Activated CD4-positive, CD25-positive, alpha-beta regulatory T cell treated with anti-CD3 and anti-CD28 coated beads, Interleukin-2, amount 50 U/mL, for 72 hours (primary cell): ENCODE data around the gene GLT1D1.

Experiments
- DNase-seq: peaks from one replicate; pipeline ENCODE4 v3.0.0; 2021

Gene GLT1D1

DNA sequence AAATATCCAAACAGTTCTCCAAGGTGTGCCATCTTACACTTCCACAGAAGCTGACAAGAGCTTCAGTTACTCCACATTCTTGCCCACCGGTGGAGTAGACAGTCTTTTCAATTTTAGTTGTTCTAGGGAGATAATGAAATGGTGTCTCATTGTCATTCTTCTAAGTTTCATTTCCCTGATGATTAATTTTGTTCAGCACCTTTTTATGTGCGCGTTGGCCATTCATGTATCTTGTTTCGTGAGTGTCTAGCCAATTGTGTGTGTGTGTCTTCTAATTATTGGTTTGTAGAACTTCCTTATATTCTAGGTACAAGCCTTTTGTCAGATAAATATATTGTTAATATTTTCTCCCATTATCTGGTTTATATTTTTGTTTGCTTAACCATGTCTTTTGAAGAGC, 63.1 kb downstream of the GLT1D1 start:
- no peak for DNase-seq

DNA sequence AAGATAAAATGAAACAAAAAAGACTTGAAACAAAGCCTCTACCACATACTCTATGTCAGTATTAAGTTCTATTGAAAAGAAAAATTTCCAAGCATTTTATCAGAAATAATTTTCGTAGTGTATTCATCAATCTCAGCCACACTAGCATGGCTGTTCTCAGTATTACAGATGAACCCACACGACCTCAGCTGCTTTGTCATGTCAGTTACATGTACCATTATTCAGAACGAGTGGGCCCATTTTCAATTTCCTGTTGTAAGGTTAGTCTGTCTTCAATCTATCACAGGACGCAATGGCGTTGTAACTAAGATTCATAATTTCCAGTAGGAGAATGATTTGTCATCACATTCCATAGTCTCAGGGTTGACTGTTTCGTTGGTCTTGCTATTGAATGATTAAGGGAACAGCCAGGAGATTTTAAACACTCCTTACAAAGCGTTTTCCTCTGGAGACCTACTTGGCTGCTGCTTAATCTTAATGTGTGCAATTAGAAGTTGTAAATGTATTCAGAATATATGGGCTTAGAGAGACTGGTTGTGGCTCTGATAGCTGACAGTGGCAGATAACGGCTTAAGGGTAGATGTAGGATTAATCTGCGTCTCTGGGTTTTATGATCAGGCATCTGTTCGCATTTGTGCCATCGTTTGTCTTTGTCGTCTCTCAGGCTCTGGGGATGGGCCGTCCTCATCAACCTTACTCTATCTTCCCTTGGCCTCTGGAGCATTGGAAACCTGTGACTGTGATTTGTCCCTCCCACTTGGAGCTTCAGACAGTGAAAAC, 65.4 kb downstream of the GLT1D1 start:
- no peak for DNase-seq

DNA sequence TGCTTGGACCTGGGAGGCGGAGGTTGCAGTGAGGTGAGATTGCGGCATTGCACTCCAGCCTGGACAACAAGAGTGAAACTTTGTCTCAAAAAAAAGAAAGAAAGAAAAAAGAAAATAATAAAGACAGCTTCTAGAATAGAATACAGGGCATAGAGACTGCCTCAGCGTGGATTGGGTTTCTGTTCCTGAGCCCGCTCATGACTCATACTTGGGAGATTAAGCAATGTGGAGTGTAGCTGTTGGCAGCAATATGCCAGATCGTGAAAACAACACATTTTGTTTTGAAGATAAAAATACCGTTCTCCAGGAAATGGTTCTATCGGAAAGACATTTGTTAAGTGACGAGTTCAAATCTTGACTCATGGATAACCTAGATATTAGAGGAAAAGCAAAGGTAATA, 67.2 kb downstream of the GLT1D1 start:
- DNase-seq: no peak

DNA sequence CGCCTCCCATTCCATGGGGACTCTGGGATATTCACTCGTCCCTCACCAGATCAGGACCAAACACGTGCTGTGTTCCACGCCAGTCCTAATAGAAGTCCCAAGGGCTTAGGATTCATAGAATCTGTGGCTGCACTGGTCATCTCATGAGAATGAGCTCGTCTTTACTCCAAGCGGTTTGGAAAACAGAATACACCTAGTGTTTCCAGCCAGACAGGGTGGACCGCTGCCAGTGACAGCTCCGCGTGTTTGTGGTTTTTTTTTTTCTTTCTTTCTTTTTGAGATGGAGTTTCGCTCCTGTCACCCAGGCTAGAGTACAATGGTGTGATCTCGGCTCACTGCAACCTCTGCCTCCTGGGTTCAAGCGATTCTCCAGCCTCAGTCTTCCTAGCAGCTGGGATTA, 75.1 kb downstream of the GLT1D1 start:
- no peak for DNase-seq

DNA sequence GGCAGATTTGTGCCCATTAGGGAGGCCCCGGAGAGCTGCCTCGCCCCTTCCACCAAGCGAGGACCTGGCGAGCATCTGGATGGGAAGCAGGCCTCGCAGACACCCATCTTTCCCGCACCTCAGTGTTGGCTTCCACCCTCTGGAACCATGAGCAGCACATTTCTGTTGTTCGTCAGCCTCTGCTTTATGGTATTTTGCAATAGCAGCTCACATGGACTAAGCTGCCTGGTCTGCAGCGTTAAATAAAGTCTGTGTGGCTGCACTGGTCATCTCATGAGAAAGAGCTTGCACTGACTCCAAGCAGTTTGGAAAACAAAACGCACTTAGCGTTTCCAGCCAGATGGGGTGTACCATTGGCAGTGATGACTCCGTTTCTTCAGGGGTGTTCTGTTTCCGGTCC, 75.8 kb downstream of the GLT1D1 start:
- no peak for DNase-seq

DNA sequence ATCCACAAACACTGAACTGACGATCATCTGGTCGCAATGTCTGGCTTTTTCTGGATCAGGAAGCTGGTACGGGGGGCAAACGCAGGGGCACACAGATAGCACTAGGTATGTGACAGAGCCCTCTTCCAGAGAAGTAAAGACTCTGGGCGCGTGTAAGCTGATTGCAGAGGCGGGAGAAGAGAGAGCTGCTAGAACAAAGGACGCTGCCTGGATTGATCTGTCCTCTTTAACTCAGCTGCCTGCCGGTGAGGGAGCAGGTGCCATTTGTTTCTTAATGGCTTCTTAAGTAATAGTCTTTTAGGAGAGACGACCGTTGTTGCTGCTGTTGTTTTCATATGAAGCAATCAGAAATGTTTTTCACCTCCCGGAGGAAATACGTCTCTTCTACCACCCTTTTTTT, 77.3 kb downstream of the GLT1D1 start:
- no peak for DNase-seq

DNA sequence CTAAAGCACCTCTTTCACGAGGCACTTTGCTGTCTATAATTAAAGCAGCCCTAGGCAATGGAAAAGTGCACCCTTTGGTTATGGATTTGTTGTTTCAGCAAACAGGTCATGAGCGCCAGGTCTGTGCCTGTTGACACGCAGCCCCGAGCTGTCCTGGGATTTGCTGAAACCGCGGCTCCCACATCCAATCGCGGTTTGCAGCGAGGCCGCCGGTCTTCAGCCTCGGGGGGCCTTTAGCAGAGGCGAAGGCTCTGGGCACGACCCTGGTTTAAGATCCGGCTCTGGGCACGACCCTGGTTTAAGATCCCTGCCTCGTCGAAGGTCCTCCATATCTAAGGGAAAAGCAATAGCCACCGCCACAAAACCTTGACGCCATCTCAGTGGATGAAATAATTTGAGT, 79.2 kb downstream of the GLT1D1 start:
- DNase-seq: no peak

DNA sequence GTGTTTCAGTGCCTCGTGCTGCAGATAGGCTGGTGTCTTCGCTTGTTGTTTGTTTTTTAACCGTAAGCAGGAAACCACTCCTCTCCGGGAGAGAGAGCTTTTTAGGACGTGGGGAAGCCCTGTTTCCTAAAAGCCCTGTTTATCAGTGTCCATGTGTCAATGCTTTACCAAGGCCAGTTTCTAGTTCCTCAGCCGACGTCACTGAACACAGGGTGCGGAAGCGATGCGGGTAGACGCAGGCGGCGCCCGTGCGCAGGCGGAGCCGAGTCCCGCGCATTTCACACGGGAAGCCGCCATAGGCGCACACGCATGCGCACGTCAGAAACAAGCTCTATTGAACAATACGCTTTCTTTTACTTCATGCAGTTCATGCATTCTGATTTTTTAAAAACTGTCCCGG, 79.8 kb downstream of the GLT1D1 start:
- DNase-seq: no peak

DNA sequence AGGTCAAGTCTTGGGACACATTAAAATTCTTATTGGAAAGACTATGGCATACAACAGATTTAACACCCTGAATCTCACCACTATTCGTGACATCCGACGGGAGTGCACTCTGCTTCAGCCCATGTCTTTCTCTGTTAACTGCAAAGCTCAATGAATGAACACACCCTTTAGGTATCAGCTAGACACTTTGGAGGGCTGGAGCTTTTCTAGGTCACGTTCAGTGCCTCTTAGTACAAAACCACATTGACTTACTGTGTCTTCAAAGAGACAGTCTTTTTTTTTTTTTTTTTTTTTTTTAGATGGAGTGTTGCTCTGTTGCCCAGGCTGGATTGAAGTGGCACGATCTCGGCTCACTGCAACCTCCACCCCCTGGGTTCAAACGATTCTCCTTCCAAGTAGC, 80.6 kb downstream of the GLT1D1 start:
- no peak for DNase-seq

DNA sequence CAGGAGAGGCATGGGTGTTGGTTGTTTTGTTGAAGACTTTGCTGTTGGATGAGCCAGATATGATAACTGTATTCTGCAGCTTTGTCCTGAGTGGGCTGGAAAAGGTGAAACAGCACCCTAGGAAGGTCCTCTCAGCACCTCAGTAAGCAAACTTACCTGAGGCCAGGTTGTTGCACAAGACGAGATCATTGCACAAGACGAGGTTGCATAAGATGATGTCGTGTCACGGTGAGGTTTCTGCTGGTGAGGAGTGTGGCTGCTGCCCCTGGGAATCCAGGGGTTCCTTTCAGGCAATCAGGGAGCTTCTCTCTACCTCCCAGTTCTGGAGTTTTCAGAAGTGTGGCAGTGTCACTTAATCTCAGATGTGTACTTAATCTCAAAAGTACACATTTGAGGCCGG, 85.6 kb downstream of the GLT1D1 start:
- DNase-seq: no peak

DNA sequence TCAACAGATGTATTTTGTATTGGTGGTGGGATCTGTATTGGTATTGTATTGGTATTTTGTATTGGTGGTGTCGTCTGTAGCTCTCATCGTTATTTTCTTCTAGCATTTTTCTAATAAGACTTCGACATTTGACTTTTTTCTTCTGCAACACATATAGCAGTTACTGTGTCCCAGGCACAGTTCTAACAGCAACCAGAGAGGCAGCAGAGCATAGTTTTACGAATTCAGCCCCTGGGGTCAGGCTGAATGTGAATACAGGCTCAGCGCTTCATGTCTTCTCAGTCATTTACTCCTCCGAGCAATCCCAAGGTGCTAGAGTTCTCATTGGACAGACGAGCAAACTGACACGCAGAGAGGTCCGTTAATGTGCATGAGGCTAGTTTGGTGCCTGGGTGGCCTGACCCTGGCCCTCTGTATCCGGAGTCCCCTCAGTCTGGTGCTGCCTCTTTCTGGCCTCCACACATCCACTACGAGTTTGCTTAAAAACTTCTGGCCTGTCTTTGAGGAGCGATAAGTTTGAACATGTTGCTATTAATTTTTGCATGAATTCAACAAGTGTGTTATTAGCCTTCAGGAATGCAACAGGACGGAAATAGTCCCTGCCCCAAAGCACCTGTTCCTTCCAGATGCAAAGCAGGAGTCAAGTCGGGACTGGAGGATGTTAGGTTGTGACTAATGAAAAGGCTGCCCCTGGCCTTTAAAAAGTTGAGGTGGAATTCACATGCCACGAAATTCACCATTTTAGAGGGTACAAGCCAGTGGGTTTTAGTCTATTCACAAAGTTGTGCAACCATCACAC, 87.0 kb downstream of the GLT1D1 start:
- DNase-seq: no peak

DNA sequence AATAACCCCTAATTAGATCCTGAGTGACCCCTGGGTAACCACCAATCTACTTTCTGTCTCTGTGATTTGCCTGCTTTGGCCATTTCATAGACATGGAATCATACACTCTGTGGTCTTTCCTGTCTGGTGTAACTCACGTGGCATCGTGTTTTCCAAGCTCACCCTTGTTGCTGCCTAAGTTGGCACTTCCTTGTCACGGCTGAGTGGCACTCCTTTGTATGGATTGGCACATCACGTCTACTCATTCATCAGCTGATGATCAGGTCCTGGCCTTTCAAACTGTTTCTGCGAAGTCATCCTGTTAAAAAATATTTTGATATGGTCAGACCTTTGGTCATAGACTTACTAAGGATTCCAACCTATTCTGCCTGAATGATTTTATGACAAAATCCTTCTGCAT, 87.7 kb downstream of the GLT1D1 start:
- no peak for DNase-seq

DNA sequence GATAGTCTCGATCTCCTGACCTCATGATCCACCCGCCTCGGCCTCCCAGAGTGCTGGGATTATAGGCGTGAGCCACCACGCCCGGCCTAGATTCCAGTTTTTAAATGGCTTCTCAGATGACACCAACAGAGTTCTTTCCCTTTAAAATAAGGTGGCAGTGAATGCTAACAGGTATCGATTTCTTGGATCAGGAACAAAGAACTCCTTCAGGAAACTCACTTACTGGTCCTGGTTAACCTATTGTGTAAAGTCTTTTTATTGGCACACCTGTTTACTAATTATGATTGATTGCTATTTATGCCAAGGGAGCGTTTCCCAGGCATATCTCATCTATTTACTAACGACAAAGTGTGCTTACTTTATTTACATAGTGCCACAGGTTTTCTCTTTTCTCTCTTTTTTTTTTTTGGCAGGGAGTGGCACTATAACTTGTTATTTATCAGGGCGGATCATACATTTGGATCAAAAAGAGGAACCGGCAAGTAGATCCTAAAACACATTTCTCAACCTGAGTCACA, 89.7 kb downstream of the GLT1D1 start:
- no peak for DNase-seq

DNA sequence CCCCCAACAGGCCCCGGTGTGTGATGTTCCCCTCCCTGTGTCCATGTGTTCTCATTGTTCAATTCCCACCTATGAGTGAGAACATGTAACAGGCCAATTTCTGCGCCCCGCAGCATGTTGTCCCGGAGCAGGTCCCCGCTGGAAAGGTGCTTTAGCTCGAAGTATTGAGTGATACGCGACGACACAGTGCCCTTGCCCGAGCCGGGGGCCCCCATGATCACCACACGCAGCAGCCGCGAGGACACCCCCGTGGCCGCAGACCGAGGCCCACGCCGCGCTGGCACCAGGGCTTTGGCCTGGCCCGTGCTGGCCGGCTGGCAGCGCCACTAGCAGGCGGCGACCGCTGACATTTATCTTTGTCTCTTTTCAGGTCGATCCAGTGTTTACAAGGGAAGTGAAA, 91.7 kb downstream of the GLT1D1 start:
- no peak for DNase-seq

DNA sequence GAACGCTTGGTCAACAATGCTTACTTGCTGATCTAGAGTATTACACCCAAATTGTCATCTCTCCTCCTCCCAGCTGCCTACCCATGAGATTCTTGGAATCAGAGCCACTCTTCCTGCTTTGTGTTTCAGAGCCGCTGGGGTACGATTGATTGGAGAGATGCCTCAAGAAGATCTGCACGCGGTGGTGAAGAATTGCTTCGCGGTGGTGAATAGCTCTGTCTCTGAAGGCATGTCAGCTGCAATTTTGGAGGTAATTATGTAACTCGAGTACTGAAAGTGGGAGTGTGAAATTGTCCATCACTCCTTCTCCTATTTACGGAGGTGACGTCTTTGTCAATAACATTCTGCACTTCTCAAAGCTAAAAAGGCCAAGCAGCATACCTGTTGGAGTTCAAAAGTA, 93.9 kb downstream of the GLT1D1 start:
- DNase-seq: no peak

DNA sequence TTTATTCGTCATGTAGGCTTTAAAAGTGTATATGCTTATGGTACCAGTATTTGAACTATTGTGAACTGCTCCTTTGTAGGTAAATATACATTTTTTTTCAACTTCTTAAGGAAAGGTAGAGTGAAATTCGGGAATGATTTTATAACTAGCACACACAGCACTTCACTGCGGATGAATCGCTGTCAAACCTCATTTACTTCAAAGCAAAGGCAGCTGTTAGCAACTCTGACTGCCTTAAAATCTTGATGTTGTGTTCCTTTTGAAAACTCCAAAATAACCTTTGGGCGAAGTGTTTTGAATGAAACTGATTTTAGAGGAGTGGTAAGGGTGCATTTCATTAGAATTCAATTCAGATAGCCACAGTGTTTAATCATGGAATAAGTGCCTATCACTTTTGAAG, 95.8 kb downstream of the GLT1D1 start:
- DNase-seq: no peak

DNA sequence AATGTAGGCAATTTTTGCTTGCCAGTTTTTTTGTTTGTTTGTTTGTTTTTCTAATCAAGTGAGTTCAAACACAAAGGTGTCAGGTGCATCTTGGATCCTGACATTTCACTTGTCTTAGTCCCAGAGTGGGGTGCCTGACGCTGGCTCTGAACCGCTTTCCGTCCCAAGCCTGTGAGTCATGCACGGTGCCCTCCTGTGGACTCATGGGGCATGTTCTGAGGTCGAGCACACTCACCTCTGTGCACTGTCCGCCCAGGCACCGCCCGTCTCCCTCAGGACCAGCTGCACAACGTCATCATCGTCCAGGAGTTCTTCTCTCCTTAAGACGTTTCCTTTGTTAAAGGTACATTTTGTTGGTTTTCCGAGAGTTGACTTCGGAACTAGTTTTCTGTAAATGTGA, 98.2 kb downstream of the GLT1D1 start:
- DNase-seq: no peak

DNA sequence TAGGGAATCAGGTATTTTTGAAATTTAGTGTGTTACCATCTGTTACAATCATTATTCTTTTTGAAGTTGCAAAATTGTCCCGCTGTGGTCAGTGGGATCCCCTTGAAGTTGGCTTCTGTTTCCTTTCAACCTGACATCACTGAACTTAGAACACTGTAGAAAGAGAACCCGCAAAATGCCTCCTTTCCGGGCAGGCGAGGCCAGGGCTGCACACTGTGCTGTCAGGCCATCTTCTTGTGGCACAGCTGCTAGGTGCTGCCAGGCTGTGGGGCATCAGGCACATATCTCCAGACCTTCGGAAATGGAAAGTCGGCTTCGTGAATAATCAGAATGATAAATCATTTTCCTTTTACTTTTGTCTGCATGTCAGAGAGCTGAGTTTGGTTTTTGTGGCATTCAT, 103.5 kb downstream of the GLT1D1 start:
- no peak for DNase-seq

DNA sequence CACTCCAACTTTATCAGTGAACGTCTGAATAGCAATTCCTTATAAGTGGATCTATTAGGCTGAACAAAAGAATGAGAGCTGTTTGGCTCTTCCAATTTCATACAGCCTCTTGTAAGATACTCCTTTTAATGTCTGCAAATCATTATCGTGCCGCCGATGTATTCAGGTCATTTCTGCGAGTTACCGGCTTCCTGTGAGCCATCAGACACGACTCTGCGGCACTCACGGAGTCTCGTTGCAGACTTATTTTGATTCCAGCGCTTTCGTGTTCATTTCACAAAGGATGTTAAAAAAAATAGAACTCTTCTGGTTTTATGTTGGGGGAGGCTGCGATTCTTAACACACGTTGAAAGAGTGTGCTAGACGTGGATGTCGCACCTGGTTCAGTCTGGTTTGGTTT, 106.6 kb downstream of the GLT1D1 start:
- no peak for DNase-seq

DNA sequence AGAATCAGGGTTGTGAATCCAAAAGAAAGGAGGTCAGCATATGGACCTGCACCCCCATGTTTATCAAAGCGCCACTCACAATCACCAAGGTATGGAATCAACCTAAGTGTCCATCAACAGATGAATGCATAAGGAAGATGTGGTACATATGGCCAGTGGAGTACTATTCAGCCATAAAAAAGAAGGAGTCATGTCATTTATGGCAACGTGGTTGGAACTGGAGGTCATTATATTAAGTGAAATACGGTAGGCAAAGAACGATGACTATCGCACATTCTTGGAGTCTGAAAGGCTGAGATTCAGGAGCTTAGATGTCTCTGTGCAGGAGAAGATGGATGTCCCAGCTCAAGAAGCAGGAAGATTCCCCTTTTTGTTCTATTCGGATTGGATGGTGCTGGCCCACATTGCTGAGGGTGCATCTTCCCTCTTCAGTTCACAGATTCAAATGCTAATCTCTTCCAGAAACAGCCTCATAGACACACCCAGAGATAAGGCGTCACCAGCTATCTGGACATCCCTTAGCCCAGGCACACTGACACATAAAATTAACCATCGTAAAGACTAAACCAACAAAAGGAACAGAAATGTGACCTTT, 108.1 kb downstream of the GLT1D1 start:
- no peak for DNase-seq

DNA sequence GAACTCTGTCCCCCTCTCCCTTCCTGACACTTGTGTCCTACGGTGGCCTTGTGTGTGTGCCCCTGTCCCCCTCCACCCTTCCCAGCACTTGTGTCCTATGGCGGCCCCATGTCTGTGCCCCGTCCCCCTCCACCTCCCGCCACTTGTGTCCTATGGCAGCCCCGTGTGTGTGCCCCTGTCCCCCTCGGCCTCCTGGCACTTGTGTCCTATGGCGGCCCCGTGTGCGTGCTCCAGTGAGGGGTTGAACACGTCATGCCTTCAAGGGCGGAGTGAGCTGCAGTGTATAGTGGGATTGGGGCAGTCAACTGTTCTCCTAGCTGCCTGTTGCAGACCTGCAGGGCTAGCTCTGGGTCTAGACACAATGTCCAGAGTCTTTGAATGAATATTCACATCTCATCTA, 108.7 kb downstream of the GLT1D1 start:
- no peak for DNase-seq

DNA sequence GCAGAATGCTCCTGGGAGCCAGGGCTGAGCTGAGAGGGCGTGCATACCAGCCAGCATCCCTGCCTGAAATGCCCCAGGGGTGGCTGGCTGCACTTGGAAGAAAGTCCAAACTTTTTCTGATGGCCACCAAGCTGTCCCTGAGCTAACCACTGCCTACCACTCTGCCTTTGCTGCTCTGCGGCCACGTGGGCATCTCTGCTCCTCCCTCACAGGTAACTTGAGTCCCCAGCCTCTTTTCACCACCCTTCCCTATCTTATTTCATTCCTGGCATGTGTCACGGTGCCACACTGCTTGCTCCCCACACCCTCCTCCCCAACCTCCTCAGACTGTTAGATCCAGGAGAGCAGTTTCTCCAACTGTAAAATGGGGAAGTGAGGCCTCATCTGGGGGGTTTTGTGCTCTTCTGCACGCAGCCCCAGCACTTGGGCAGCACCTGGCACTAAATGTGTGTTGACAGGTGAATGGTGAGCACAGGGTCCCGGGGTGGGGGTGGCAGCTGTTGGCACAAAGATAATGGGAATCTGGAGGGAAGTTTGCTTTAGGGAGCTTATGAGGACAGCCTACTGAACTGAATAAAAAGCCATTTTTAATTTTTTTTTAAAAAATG, 113.0 kb downstream of the GLT1D1 start:
- no peak for DNase-seq

DNA sequence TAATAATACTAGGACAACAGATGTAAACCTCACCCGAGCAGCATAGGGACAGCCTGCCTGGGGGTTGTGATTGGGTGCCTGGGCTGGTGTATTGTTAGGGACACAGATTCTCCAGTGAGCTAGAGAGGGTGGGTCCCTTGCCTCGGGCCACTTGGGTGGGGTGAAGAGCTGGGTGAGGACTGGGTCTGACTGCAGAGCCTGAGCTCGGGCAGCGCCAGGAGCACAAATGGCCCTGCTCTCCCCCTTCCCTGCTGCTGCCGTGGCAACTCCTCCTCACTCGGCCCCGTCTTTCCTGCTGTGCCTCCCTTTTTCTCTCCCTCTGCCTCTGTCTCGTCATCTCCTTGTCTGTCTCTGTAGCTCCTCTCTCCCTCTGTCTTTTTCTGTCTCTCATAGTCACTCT, 115.4 kb downstream of the GLT1D1 start:
- DNase-seq: no peak
